Renal cortex interstitium (tissue), 11 donors: ENCODE data around the gene LCN15. TPM values are rescaled to one million over a fixed set of nuclear protein-coding genes. Genes with fewer than 3 reads are reported as not detected.
A peak's percentile ranks its signal among the peaks of the same experiment; 100 is the strongest.
"Not testable (repeated sequence)": the region's sequence is repeated elsewhere in the genome, so short reads cannot be mapped to it uniquely, and the experiment has no call there.

Experiments used
- DNase-seq, 11 donors: peaks; one replicate each; pipeline ENCODE4 v3.0.0-alpha.2; 2013; ENCODE audit warnings: low read depth in 9 of 11, low spot score in 4 of 11; ENCODE audit errors: extremely low read depth in 1 of 11
- polyA plus RNA-seq, 3 donors: library from polyadenylated mRNA; unstranded; fragments of 120-200 nt; gene quantifications; one replicate each; pipeline ENCODE4 v1.2.1, GENCODE V29; 2013; ENCODE audit not compliant: insufficient read length in 3 of 3

Gene LCN15
- polyA plus RNA-seq, 3 donors: 0.06 to 0.16 TPM; not detected in 1

DNA sequence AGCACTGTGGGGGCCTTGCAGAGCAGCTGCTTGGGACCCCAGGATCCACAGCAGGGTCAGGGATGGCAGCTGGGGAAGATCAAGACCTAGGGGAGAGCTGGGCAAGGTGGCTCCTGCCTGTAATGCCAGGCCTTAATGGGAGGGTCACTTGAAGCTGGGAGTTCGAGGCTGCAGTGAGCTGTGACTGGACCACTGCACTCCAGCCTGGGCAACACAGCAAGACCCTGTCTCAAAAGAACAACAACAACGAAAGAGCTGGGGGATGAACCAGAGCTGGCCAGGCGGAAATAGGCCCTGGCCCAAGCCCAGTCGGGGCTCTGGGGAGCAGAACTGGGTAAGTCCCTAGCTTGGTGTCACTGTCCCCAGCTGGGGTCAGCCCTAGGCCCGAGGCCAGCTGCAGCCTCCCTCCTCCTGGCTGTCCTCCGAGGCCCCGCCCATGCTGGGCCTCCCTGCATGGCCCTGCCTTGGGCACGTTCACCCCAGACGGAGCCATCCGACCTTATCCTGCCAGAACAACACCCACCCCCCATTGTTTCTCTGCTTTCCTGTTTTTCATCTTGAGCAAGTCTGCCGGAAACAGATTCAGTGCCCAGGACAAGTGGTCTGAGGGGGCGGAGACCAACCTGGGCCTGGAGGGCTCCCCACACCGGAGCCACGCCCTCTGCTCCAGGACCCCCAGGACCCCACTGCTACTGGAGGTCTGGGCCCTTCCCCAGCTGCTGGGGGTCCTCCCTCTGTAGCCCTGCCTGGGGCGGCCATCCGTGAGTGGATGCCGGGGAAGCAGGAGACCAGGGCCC is 50.0 kb downstream of the LCN15 start:
- DNase-seq: no peak

DNA sequence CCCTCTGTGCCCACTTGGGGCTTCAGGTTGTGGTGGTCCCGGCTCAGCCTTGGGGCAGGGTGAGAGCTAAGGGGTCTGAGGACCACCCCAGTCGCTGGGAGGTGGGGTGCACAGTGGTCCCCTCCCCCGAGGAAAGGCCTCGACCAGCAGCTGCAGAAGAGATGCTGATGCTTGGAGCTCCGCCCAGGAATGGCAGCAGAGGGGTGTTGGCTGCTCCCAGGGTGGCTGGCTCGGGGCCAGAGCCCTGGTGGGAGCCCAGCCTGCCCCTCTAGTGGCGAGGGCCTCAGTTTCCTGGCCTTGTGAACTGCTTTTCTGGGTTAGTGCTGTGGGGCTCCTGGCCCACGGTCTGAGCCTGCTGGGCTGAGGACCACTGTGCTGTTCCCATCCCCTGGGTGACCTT is 50.8 kb downstream of the LCN15 start:
- no peak for DNase-seq

DNA sequence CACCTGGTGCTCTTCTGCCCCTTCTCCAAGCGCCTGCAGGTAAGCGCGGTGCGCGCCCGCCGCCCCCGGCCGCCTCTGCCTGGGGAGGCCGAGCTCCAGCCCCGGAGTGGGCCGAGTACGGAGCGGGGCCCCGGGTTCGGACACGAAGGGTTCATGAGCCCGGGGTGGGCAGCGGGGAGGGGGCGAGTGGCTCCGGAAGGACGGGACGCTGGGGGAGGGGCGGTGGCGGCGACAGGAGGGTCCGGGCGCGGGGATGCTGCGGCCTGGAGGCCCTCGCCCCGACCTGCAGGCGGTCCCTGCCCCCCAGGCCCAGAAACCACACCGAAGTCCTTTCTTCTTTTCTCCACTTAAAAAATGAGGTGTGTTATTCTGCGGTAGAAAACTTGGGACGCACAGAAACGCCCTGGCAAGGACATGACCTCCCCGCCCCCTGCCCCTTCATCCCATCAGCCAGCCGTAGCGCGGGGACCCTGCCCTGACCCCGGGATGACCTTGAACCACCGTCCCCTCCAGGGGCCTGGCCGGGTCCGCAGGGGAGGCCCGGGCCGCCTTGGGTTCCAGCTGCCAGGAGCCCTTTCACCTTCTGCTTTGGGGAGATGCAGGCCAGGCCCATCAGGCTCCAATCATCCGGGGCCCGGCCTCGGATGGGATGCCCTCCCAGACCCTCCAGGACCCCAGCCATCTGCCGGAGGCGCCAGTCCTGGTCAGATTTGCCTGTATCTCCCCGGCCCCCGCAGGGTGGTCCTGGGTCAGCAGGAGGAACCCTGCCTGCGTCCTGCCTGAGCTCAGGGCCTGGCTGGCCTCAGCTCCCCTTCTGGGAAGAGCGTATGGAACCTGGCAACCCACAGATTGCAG is 51.4 kb downstream of the LCN15 start:
- no peak for DNase-seq

DNA sequence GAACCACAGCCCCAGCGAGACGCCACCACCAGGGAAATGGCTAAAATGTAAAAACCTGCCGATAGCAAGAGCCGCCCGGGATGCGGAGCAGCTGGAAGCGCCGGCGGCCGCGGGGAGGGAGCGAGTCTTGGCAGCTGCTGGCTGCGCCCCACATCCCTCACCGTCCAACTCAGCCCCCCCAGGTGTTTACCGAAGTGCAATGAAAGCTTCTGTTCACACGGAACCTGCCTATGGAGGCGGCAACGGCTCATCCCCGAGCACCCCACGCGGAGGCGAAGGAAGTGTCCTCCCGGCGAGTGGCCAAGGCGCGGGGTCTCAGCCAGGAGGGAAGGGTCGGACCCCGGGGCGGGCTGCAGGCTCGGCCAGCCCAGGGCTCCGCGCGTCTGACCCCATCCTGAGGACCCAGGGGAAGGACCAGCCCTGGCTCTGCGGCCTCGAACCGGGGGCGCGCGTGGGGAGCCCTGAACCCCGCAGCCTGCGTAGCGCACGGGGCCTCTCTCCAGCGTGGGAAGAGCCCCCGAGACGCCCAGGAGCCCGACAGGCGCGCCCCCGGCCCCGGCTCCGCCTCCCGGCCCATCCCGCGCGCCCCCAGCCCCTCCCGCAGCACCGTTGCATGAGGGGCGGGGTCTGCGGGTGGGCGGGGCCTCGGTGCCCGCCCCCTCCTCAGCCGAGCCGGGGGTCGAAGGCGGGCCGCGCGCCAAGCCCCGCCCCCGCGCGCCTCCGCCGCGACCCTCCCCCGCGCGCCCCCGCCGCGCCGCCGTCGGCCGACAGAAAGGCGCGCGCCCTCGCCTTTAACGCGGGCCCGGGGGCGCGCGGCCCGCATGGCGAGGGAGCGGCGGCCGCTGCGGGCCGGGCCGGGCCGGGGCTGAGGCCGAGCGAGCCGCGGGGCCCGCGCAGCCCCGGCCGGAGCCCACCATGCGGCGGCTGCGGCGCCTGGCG is 52.3 kb downstream of the LCN15 start, which contains the start of gene DIPK1B:
DIPK1B (plus strand) TSS at position 822 of the 939 bp plus-strand sequence; CDS start at position 916, 94 bp downstream.
- peak in 1 of 11 donors; percentile 60 for DNase-seq

DNA sequence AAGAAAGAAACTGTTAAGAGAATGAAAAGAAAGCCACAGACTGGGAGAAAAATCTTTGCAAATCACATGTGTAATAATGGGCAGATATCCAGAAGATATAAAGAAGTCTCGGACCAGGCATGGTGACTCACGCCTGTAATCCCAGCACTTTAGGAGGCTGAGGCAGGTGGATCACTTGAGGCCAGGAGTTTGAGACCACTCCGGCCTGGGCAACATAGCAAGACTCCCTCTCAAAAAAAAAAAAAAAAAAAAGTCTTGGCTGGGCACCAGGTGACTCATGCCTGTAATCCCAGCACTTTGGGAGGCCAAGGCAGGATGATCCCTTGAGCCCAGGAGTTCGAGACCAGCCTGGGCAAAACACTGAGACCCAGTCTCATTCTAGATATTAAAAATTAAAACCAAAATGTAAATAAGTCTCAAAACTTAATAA is 53.1 kb downstream of the LCN15 start:
- not testable (repeated sequence) for DNase-seq

DNA sequence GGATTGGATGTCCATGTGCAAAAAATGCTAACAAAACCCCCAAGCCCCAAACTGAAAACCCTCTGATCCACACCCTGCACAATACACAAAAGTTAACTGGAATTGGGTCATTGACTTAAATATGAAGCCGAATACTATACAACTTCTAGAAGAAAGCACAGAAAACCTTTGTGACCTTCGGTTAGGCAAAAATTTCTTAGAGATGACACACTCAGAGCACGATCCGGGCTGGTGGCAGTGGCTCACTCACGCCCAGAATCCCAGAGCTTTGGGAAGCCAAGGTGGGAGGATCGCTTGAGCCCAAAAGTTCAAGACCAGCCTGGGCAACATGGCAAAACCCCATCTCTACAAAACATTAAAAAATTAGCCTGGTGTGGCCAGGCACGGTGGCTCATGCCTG is 53.8 kb downstream of the LCN15 start:
- DNase-seq: no peak

Other genes starting within 250 kb of the LCN15 start
- 10 to 100 TPM; 23.6 to 40.9 (median 36.2) TPM for gene NOTCH1, start 218.5 kb downstream of the LCN15 start, polyA plus RNA-seq
- gene EGFL7, start 101.6 kb downstream of the LCN15 start, polyA plus RNA-seq: 10 to 100 TPM; 43.8 to 79.8 (median 74.3) TPM
- 10 to 100 TPM; 31.5 to 51.9 (median 50.0) TPM for gene AGPAT2, start 77.1 kb downstream of the LCN15 start, polyA plus RNA-seq
- gene DIPK1B, start 51.9 kb downstream of the LCN15 start, polyA plus RNA-seq: 10 to 100 TPM; 27.0 to 41.9 (median 38.8) TPM
- gene LCN10, start 21.6 kb downstream of the LCN15 start, polyA plus RNA-seq: 1 to 10 TPM in 2 of 3 donors, under 1 TPM in 1; 0.95 to 2.8 (median 2.5) TPM
- not detected for gene LCN6, start 16.0 kb downstream of the LCN15 start, polyA plus RNA-seq
- gene LCN8, start 6.3 kb downstream of the LCN15 start, polyA plus RNA-seq: under 1 TPM in 2 of 3 donors, not detected in 1; 0.14 to 0.26 TPM
- gene TMEM141, start 26.8 kb upstream of the LCN15 start, polyA plus RNA-seq: 10 to 100 TPM; 53.5 to 81.8 (median 70.3) TPM
- gene CCDC183, start 31.8 kb upstream of the LCN15 start, polyA plus RNA-seq: 1 to 10 TPM; 3.1 to 7.4 (median 5.8) TPM
- gene RABL6, start 43.4 kb upstream of the LCN15 start, polyA plus RNA-seq: 10 to 100 TPM; 59.2 to 79.6 (median 70.5) TPM
- gene AJM1, start 78.0 kb upstream of the LCN15 start, polyA plus RNA-seq: 1 to 10 TPM in 2 of 3 donors, under 1 TPM in 1; 0.64 to 1.7 (median 1.5) TPM
- gene PHPT1, start 84.9 kb upstream of the LCN15 start, polyA plus RNA-seq: 100 to 1,000 TPM in 1 of 3 donors, 10 to 100 TPM in 2; 63.4 to 111 (median 93.7) TPM
- 10 to 100 TPM in 1 of 3 donors, 1 to 10 TPM in 2; 4.8 to 10.9 (median 9.9) TPM for gene MAMDC4, start 87.8 kb upstream of the LCN15 start, polyA plus RNA-seq
- gene EDF1, start 101.8 kb upstream of the LCN15 start, polyA plus RNA-seq: 100 to 1,000 TPM; 322 to 427 (median 394) TPM
- gene TRAF2, start 122.0 kb upstream of the LCN15 start, polyA plus RNA-seq: 10 to 100 TPM; 10.2 to 15.9 (median 14.7) TPM
- 10 to 100 TPM; 33.7 to 58.7 (median 54.3) TPM for gene FBXW5, start 180.2 kb upstream of the LCN15 start, polyA plus RNA-seq
- gene C8G, start 180.7 kb upstream of the LCN15 start, polyA plus RNA-seq: 1 to 10 TPM in 1 of 3 donors, under 1 TPM in 2; 0.44 to 1.4 (median 0.57) TPM
- gene LCN12, start 187.8 kb upstream of the LCN15 start, polyA plus RNA-seq: 10 to 100 TPM; 17.8 to 47.3 (median 24.5) TPM
- 100 to 1,000 TPM in 1 of 3 donors, 10 to 100 TPM in 2; 42.1 to 113 (median 66.3) TPM for gene PTGDS, start 213.0 kb upstream of the LCN15 start, polyA plus RNA-seq
- gene LCNL1, start 218.5 kb upstream of the LCN15 start, polyA plus RNA-seq: under 1 TPM; 0.14 to 0.40 (median 0.39) TPM
- gene PAXX, start 227.9 kb upstream of the LCN15 start, polyA plus RNA-seq: 10 to 100 TPM; 23.7 to 40.2 (median 39.3) TPM
- gene CLIC3, start 232.1 kb upstream of the LCN15 start, polyA plus RNA-seq: under 1 TPM; 0.37 to 0.75 (median 0.39) TPM